PC-3 (cell line): ENCODE results near the gene CRHR2. TPM values are rescaled to one million over a fixed set of nuclear protein-coding genes. Genes with fewer than 3 reads are reported as not detected.

Experiments
- ATAC-seq: fragments of 200-7000 bp; cut with Tn5 transposase; 2 replicates; pipeline ENCODE4 v1.9.1; 2020; ENCODE audit warnings: mild to moderate bottlenecking, moderate library complexity
- BruUV-seq: library from RNA; stranded (reverse); fragments of 400-500 nt; replicated peaks from 2 replicates; lab custom pipeline; 2021; lab: Mats Ljungman, UMichigan
- CTCF ChIA-PET: fragments of 300-600 bp; sonication (Branson Sonifier 250); formaldehyde crosslinking; loops from one replicate; lab custom pipeline; 2022; ENCODE audit warnings: antibody characterized with exemption; lab: Charles Lee
- POLR2A ChIA-PET: fragments of 300-600 bp; sonication (Branson Sonifier 250); formaldehyde crosslinking; loops from one replicate; lab custom pipeline; 2022; ENCODE audit warnings: antibody characterized with exemption; ENCODE audit not compliant: unreplicated experiment; lab: Charles Lee
- DNase-seq: peaks from one replicate; pipeline ENCODE4 v3.0.0-alpha.2; 2015
- H2AFZ ChIP-seq: fragments of 300-600 bp; sonication (generic); 2 replicates; pipeline ENCODE4 v1.6.0; 2016; ENCODE audit warnings: antibody characterized with exemption, low read length
- H3F3A ChIP-seq: fragments of 300-600 bp; sonication (generic); one replicate; pipeline ENCODE4 v1.6.0; 2017; ENCODE audit warnings: antibody characterized with exemption, low read length, control low read depth, mild to moderate bottlenecking; ENCODE audit not compliant: unreplicated experiment
- H3K27ac ChIP-seq: fragments of 300-600 bp; sonication (generic); 2 replicates; pipeline ENCODE4 v1.5.1; 2016; ENCODE audit warnings: mild to moderate bottlenecking, low read length
- H3K27me3 ChIP-seq: fragments of 300-600 bp; sonication (generic); 2 replicates; pipeline ENCODE4 v1.6.1; 2016; ENCODE audit warnings: low read length, mixed read lengths
- H3K36me3 ChIP-seq: fragments of 300-600 bp; sonication (generic); 2 replicates; pipeline ENCODE4 v1.6.1; 2016; ENCODE audit warnings: low read depth, mixed run types, low read length, mixed read lengths
- H3K4me1 ChIP-seq: fragments of 300-600 bp; sonication (generic); 2 replicates; pipeline ENCODE4 v1.5.1; 2016; ENCODE audit warnings: low read length; ENCODE audit not compliant: insufficient read depth
- H3K4me2 ChIP-seq: fragments of 300-600 bp; sonication (generic); 2 replicates; pipeline ENCODE4 v1.6.0; 2016; ENCODE audit warnings: low read length
- H3K4me3 ChIP-seq: fragments of 300-600 bp; sonication (generic); 2 replicates; pipeline ENCODE4 v1.5.1; 2016; ENCODE audit warnings: mild to moderate bottlenecking, low read length, mixed read lengths
- H3K79me2 ChIP-seq: fragments of 300-600 bp; sonication (generic); 2 replicates; pipeline ENCODE4 v1.6.1; 2017; ENCODE audit warnings: low read length, mixed read lengths
- H3K9ac ChIP-seq: fragments of 300-600 bp; sonication (generic); 2 replicates; pipeline ENCODE4 v1.6.0; 2016; ENCODE audit warnings: mild to moderate bottlenecking, low read length
- H3K9me2 ChIP-seq: fragments of 300-600 bp; sonication (generic); replicated peaks from 2 replicates; pipeline ENCODE4 v1.6.1; 2016; ENCODE audit warnings: mixed run types, low read length, mixed read lengths
- H3K9me3 ChIP-seq: fragments of 300-600 bp; sonication (generic); 2 replicates; pipeline ENCODE4 v1.6.1; 2016; ENCODE audit warnings: low read length, mixed read lengths
- H4K20me1 ChIP-seq: fragments of 300-600 bp; sonication (generic); 2 replicates; pipeline ENCODE4 v1.6.1; 2016; ENCODE audit warnings: low read length, mixed read lengths
- EZH2 ChIP-seq: fragments of 300-600 bp; sonication (generic); IDR thresholded peaks from one replicate; pipeline ENCODE4 v1.6.1; 2017; ENCODE audit warnings: antibody characterized with exemption, mild to moderate bottlenecking, low read length; ENCODE audit not compliant: unreplicated experiment
- EZH2phosphoT487 ChIP-seq: fragments of 300-600 bp; sonication (generic); IDR thresholded peaks from 2 replicates; pipeline ENCODE4 v1.6.1; 2018; ENCODE audit warnings: mild to moderate bottlenecking, antibody characterized with exemption, low read length, borderline replicate concordance
- intact Hi-C: fragments of 100-400 bp; cut with micrococcal nuclease; formaldehyde crosslinking; loops from 2 replicates; pipeline ENCODE4 v1.9.0; 2023
- total RNA-seq: library from RNA; depleted of rRNA; stranded (reverse); fragments of >200 nt; gene quantifications from 2 replicates; pipeline ENCODE4 v1.2.3, GENCODE V29; 2014
- TF ChIP-seq, protein P1 (sequence below): fragments of 300-600 bp; sonication (generic); conservative IDR thresholded peaks from 2 replicates; pipeline ENCODE4 v1.5.1; 2017; ENCODE audit warnings: antibody characterized with exemption, low read depth, mild to moderate bottlenecking, low read length

CRHR2 gene
- total RNA-seq, 1 experiment from 2014 or later: not detected

DNA sequence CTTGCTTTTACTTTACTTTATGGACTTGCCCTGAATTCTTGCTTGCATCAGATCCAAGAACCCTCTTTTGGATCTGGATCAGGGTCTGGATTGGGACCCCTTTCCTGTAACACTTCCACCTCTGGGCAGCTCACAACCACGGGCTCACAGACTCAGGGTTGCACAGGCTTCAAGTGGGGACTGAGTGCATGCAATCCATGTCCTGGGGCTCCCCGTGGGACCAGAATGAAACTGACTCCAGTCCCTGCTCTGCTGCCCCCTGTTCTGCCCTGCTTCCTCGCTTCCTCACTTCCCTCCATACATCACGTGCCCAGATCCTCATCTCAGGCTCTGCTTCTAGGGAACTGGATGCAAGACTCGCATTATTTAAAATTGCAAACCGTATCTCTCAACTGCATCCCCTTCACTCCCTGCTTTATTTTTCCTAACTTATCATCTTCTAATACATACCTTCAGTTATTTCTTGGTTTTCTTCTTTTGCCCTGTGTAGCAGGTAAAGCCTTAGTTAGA is 46.4 kb upstream of the CRHR2 start:
- H3K9me3 ChIP-seq: no peaks in the 10 kb centered on the region
- H3K9me2 ChIP-seq: no peaks in the 10 kb centered on the region
- H3K36me3 ChIP-seq: no peaks in the 10 kb centered on the region
- ATAC-seq: no peak
- ChIA-PET CTCF (no interaction called here), POLR2A (no interaction called here)
- TF ChIP-seq, protein P1, sequence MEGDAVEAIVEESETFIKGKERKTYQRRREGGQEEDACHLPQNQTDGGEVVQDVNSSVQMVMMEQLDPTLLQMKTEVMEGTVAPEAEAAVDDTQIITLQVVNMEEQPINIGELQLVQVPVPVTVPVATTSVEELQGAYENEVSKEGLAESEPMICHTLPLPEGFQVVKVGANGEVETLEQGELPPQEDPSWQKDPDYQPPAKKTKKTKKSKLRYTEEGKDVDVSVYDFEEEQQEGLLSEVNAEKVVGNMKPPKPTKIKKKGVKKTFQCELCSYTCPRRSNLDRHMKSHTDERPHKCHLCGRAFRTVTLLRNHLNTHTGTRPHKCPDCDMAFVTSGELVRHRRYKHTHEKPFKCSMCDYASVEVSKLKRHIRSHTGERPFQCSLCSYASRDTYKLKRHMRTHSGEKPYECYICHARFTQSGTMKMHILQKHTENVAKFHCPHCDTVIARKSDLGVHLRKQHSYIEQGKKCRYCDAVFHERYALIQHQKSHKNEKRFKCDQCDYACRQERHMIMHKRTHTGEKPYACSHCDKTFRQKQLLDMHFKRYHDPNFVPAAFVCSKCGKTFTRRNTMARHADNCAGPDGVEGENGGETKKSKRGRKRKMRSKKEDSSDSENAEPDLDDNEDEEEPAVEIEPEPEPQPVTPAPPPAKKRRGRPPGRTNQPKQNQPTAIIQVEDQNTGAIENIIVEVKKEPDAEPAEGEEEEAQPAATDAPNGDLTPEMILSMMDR: no peak
- TF ChIP-seq EZH2: no peak
- no peak for TF ChIP-seq EZH2phosphoT487
- no TSS peak for BruUV-seq
- intact Hi-C loops: no loop called here
- H3K4me2 ChIP-seq: no peak overlapping the region
- H3K27me3 ChIP-seq: peaks cover 45% of the 10 kb centered on the region
- DNase-seq: no peak
- H3K9ac ChIP-seq: no peak overlapping the region
- no peaks in the 10 kb centered on the region for H3K79me2 ChIP-seq
- no peaks in the 10 kb centered on the region for H3F3A ChIP-seq
- 0 out of 2 replicates have a peak, but pooled peaks cover 8% of the 10 kb centered on the region for H3K4me1 ChIP-seq
- H3K27ac ChIP-seq: no peak overlapping the region
- H3K4me3 ChIP-seq: no peak overlapping the region
- H4K20me1 ChIP-seq: no peaks in the 10 kb centered on the region
- no peak overlapping the region for H2AFZ ChIP-seq

DNA sequence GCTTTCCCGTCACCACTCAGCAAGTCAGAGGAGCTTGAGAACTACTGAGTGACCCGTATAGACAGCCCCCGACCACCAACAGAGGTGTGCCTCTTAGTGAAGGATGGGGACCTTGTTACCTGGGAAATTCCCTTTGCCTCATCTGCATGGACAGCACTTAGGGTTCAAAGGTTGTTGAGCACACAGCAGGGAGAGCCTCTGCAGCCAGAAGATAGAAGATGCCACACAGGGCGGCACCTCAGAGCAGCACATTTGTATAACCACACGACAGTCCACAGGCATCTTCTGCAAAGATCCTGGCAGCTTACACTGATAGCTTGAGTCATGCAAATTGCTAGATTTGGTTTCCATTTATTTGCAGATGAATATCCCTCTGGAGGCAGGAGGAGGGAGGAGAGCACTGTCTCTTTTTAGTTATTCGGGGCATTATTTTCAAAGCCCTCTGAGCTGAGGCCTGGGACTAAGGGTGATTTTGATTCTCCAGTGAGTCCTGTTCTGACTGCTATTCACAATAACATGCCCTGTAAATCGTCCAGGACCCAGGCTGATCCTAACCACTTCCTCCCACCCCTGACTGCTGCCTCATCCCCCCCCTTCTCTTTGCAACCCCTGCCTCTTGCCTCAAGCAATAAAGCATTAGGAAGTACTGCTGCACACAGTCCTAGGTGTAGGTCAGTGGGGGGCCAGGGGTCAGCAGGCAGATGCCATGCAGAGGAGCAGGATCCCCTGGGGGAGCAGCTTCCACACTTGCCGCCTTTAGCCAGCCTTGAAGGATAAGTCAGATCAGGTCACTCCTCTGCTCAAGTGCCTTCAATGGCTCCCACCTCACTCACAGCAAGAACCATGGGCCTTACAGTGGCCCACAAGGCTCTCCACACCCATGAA is 45.0 kb upstream of the CRHR2 start:
- no peaks in the 10 kb centered on the region for H3K79me2 ChIP-seq
- no peak overlapping the region for H3K4me2 ChIP-seq
- H3K27ac ChIP-seq: no peak overlapping the region
- ChIA-PET POLR2A (no interaction called here), CTCF (no interaction called here)
- peaks cover 59% of the 10 kb centered on the region for H3K27me3 ChIP-seq
- intact Hi-C loops: no loop called here
- no peak overlapping the region for H2AFZ ChIP-seq
- TF ChIP-seq EZH2: no peak
- no peak for TF ChIP-seq EZH2phosphoT487
- TF ChIP-seq, protein P1: no peak
- no peaks in the 10 kb centered on the region for H3K9me2 ChIP-seq
- DNase-seq (peak; percentile 32), ATAC-seq (peak; percentile 70)
- no TSS peak for BruUV-seq
- no peak overlapping the region for H3K4me3 ChIP-seq
- H4K20me1 ChIP-seq: no peaks in the 10 kb centered on the region
- 0 out of 2 replicates have a peak, but pooled peaks cover 8% of the 10 kb centered on the region for H3K4me1 ChIP-seq
- no peaks in the 10 kb centered on the region for H3K9me3 ChIP-seq
- no peaks in the 10 kb centered on the region for H3K36me3 ChIP-seq
- H3F3A ChIP-seq: no peaks in the 10 kb centered on the region
- no peak overlapping the region for H3K9ac ChIP-seq
